ENCODE data around the gene MIOS. TPM values are rescaled to one million over a fixed set of nuclear protein-coding genes. Genes with fewer than 3 reads are reported as not detected.

Gene MIOS
- total and polyA plus RNA-seq, 8 donors = 8.1 to 27.2 (median 18.7) TPM

- Histone ChIP-seq H3K27me3 (no peaks in the 10 kb centered on the region), H3K4me3 (no peak overlapping the region), H3K36me3 (no peaks in the 10 kb centered on the region), H3K9me3 (no peaks in the 10 kb centered on the region), H3K4me1 (no peaks in the 10 kb centered on the region), H3K27ac (no peak overlapping the region)
- DNase-seq (no peak), FAIRE-seq (no peak), ATAC-seq (no peak)
- intact Hi-C loops (cut with DNase I) = no loop called here
- no peak for TF ChIP-seq CTCF (IDR thresholded peaks at IDR 0.05)
- WGBS, 2 donors = 68 to 76% methylated on average over 4 of the region's 4 CpGs
These were observed 27.0 kb upstream of the MIOS start for GRCh38 chr7:7539711-7540110.

GRCh38 chr7:7542251-7542835 lies 24.3 kb upstream of the MIOS start:
- no peak for ATAC-seq
- WGBS, 2 donors = 72 to 75% methylated on average over 4 of the region's 4 CpGs
- intact Hi-C loops (cut with DNase I) = no loop called here

GRCh38 chr7:7548407-7548806 lies 18.3 kb upstream of the MIOS start:
- FAIRE-seq (no peak), ATAC-seq (no peak)
- intact Hi-C loops (cut with DNase I) = no loop called here

More at GRCh38 chr7:7542251-7542835, 24.3 kb upstream of the MIOS start:
- H3K36me3 ChIP-seq = no peaks in the 10 kb centered on the region
- FAIRE-seq (no peak), DNase-seq (no peak)
- H3K4me1 ChIP-seq = no peaks in the 10 kb centered on the region
- TF ChIP-seq CTCF (IDR thresholded peaks at IDR 0.05) = no peak
- no peak overlapping the region for H3K4me3 ChIP-seq
- H3K9me3 ChIP-seq = no peaks in the 10 kb centered on the region
- H3K27me3 ChIP-seq = no peaks in the 10 kb centered on the region
- no peak overlapping the region for H3K27ac ChIP-seq

GRCh38 chr7:7550663-7551062 lies 16.0 kb upstream of the MIOS start:
- 87 to 96% methylated on average over 3 of the region's 3 CpGs for WGBS, 2 donors
- no peak for DNase-seq
- Histone ChIP-seq H3K4me3 (no peak overlapping the region), H3K9me3 (no peaks in the 10 kb centered on the region), H3K27me3 (no peaks in the 10 kb centered on the region), H3K27ac (no peak overlapping the region), H3K4me1 (peaks cover 0 to 12% (median 5%) of the 10 kb centered on the region in 3 donors), H3K36me3 (no peaks in the 10 kb centered on the region)
- FAIRE-seq = no peak
- intact Hi-C loops (cut with DNase I) = no loop called here
- no peak for ATAC-seq
- TF ChIP-seq CTCF (IDR thresholded peaks at IDR 0.05) = no peak

More at GRCh38 chr7:7548407-7548806, 18.3 kb upstream of the MIOS start:
- Histone ChIP-seq H3K27ac (no peak overlapping the region), H3K4me3 (no peak overlapping the region), H3K36me3 (no peaks in the 10 kb centered on the region), H3K9me3 (no peaks in the 10 kb centered on the region), H3K4me1 (peaks cover 0 to 6% (median 5%) of the 10 kb centered on the region in 3 donors), H3K27me3 (no peaks in the 10 kb centered on the region)
- no peak for TF ChIP-seq CTCF (IDR thresholded peaks at IDR 0.05)
- DNase-seq = no peak
- WGBS, 2 donors = 94 to 97% methylated on average over 3 of the region's 3 CpGs

- Histone ChIP-seq H3K27ac (no peak overlapping the region), H3K36me3 (no peaks in the 10 kb centered on the region), H3K4me1 (peaks cover 0 to 12% (median 5%) of the 10 kb centered on the region in 3 donors), H3K9me3 (no peaks in the 10 kb centered on the region), H3K27me3 (no peaks in the 10 kb centered on the region), H3K4me3 (no peak overlapping the region)
- DNase-seq (no peak), ATAC-seq (no peak), FAIRE-seq (no peak)
- 87 to 89% methylated on average over 2 of the region's 2 CpGs for WGBS, 2 donors
- TF ChIP-seq CTCF (IDR thresholded peaks at IDR 0.05) = no peak
- intact Hi-C loops (cut with DNase I) = no loop called here
These were observed 14.5 kb upstream of the MIOS start for GRCh38 chr7:7552199-7552598.

All from pancreas (tissue), 10 donors.